GM19438 (cell line): ENCODE results near the gene MANSC1.
"Not testable (repeated sequence)": the region's sequence is repeated elsewhere in the genome, so short reads cannot be mapped to it uniquely, and the experiment has no call there.

Experiments
- ATAC-seq: cut with Tn5 transposase; IDR thresholded peaks from one replicate; pipeline ENCODE4 v1.9.1; 2021; ENCODE audit warnings: low read depth; ENCODE audit not compliant: unreplicated experiment

MANSC1 gene

GRCh38 chr12:12327802-12328201 is 22.2 kb downstream of the MANSC1 start:
- no peak for ATAC-seq

- no peak for ATAC-seq
These were observed 23.8 kb downstream of the MANSC1 start for GRCh38 chr12:12326262-12326661.

GRCh38 chr12:12323591-12323990 is 26.5 kb downstream of the MANSC1 start:
- no peak for ATAC-seq

- ATAC-seq: no peak
These were observed 26.9 kb downstream of the MANSC1 start for GRCh38 chr12:12323118-12323517.

- no peak for ATAC-seq
These were observed 30.4 kb downstream of the MANSC1 start for GRCh38 chr12:12319451-12320183.

GRCh38 chr12:12315838-12316237 is 34.2 kb downstream of the MANSC1 start:
- ATAC-seq: no peak

- ATAC-seq: not testable (repeated sequence)
These were observed 39.3 kb downstream of the MANSC1 start for GRCh38 chr12:12310695-12311094.

GRCh38 chr12:12305568-12306300 is 44.3 kb downstream of the MANSC1 start:
- ATAC-seq: no peak

- ATAC-seq: no peak
These were observed 47.1 kb downstream of the MANSC1 start for GRCh38 chr12:12302976-12303375.

- ATAC-seq: no peak
These were observed 48.9 kb downstream of the MANSC1 start for GRCh38 chr12:12301122-12301521.

GRCh38 chr12:12297201-12297830 is 52.7 kb downstream of the MANSC1 start:
- ATAC-seq: no peak

- no peak for ATAC-seq
These were observed 55.6 kb downstream of the MANSC1 start for GRCh38 chr12:12294215-12295005.

- no peak for ATAC-seq
These were observed 59.8 kb downstream of the MANSC1 start for GRCh38 chr12:12290206-12290605.

GRCh38 chr12:12286441-12286840 is 63.6 kb downstream of the MANSC1 start:
- no peak for ATAC-seq

GRCh38 chr12:12282761-12283425 is 67.1 kb downstream of the MANSC1 start:
- ATAC-seq: no peak

GRCh38 chr12:12282202-12282601 is 67.8 kb downstream of the MANSC1 start:
- no peak for ATAC-seq

- no peak for ATAC-seq
These were observed 68.9 kb downstream of the MANSC1 start for GRCh38 chr12:12281134-12281533.

GRCh38 chr12:12278899-12279298 is 71.1 kb downstream of the MANSC1 start:
- ATAC-seq: no peak
